ENCODE results near the gene LIME1. TPM values are rescaled to one million over a fixed set of nuclear protein-coding genes. Genes with fewer than 3 reads are reported as not detected.

LIME1 gene
- total and polyA plus RNA-seq, 10 donors, result 24.0 to 96.6 (median 49.5) TPM

GRCh38 chr20:63707558-63708300 is 28.7 kb upstream of the LIME1 start, which contains the start of the genes ARFRP1 and ZGPAT:
ARFRP1 (minus strand) TSS chr20:63707976; CDS start chr20:63707091, 885 bp downstream.
ZGPAT (plus strand) TSS chr20:63708039; CDS start chr20:63708581, 542 bp downstream.
- intact Hi-C loops (cut with DNase I; ENCODE audit: low total_unique reads), result loop anchor here (10.0 kb wide), 1 partner anchor 157 kb away; the partner anchor contains the start of genes ABHD16B and TPD52L2
- DNase-seq, result peak; percentile 98

DNA sequence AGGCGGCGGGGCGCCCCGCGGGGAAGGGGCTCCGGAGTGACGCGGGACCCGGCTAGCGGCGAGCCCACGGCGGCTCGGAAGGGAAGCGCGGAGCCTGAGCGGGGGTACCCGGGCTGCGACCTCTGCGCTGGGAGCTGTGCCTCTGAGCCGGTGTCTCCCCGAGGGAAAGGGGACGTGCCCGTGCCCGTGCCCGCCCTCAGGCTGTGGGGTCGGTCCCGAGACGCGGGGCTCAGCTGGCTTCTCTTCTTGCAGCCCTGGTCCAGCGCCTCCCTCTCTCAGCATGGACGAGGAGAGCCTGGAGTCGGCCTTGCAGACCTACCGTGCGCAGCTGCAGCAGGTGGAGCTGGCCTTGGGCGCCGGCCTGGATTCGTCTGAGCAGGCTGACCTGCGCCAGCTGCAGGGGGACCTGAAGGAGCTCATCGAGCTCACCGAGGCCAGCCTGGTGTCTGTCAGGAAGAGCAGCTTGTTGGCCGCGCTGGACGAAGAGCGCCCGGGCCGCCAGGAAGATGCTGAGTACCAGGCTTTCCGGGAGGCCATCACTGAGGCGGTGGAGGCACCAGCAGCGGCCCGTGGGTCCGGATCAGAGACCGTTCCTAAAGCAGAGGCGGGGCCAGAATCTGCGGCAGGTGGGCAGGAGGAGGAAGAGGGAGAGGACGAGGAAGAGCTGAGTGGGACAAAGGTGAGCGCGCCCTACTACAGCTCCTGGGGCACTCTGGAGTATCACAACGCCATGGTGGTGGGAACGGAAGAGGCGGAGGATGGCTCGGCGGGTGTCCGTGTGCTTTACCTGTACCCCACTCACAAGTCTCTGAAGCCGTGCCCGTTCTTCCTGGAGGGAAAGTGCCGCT is 27.9 kb upstream of the LIME1 start:
- H3K4me3 ChIP-seq, result peak overlapping the region; percentile 75 to 98 (median 90)
- peaks cover 0 to 6% (median 0%) of the 10 kb centered on the region in 8 donors for H3K9me3 ChIP-seq
- peak overlapping the region; percentile 83 to 95 (median 90) for H3K27ac ChIP-seq
- TF ChIP-seq CTCF (IDR thresholded peaks at IDR 0.05 in 8 of 11, conservative IDR thresholded peaks at IDR 0.05 in 3 of 11), result no peak
- TF ChIP-seq POLR2AphosphoS5 (IDR thresholded peaks at IDR 0.05), result peak in 1 of 3 donors; percentile 34
- peaks cover 27 to 93% (median 70%) of the 10 kb centered on the region in 6 donors for H3K4me1 ChIP-seq
- no peaks in the 10 kb centered on the region for H3K27me3 ChIP-seq (replicated peaks in 1 of 7)
- peaks cover 0 to 80% (median 63%) of the 10 kb centered on the region in 6 donors for H3K36me3 ChIP-seq
- intact Hi-C loops (cut with DNase I; ENCODE audit: low total_unique reads), result loop anchor here (10.0 kb wide), 1 partner anchor 156 kb away; the partner anchor contains the start of genes ABHD16B and TPD52L2
- WGBS, 5 donors, result 25 to 55% (median 35%) methylated on average over 32 to 67 of the region's 67 CpGs
- peak; percentile 86 for DNase-seq

More at GRCh38 chr20:63707558-63708300, 28.7 kb upstream of the LIME1 start, which contains the start of the genes ARFRP1 and ZGPAT:
- Histone ChIP-seq H3K27ac (peak within 1 kb of the TSS; percentile 83 to 95 (median 90)), H3K36me3 (peaks cover 0 to 80% (median 56%) of the 10 kb centered on the region in 6 donors), H3K9me3 (peaks cover 0 to 6% (median 0%) of the 10 kb centered on the region in 8 donors), H3K4me3 (peak within 1 kb of the TSS; percentile 75 to 98 (median 90)), H3K4me1 (peaks cover 27 to 90% (median 71%) of the 10 kb centered on the region in 6 donors), H3K27me3 (replicated peaks in 1 of 7) (no peaks in the 10 kb centered on the region)
- 0 to 1% (median 0%) methylated on average over 57 to 98 of the region's 98 CpGs; no CpG with 5 or more reads in 1 of the 5 donors for WGBS, 5 donors
- TF ChIP-seq POLR2A (IDR thresholded peaks at IDR 0.05) (peak in 1 of 3 donors; percentile 29), POLR2AphosphoS5 (IDR thresholded peaks at IDR 0.05) (peak; percentile 90 to 95 (median 92)), CTCF (IDR thresholded peaks at IDR 0.05 in 8 of 11, conservative IDR thresholded peaks at IDR 0.05 in 3 of 11) (peak in 3 of 11 experiments; percentile 11 to 40 (median 32))

DNA sequence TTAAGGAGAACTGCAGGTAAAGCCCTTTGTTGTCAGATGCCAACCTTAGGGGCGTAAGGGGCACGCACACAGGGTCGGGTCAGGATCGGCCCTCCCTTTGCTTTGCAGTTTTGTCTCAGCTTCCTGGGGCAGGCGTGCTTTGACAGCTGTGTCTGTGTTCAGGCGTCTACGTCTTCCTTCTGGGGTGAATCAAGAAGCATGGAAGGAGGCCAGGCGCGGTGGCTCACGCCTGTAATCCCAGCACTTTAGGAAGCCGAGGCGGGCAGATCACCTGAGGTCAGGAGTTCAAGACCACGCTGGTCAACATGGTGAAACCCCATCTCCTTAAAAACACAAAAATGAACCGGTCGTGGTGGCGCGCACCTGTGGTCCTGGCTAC is 27.3 kb upstream of the LIME1 start:
- WGBS, 5 donors, result 86 to 92% (median 91%) methylated on average over 17 of the region's 17 CpGs

GRCh38 chr20:63711085-63711645 is 25.3 kb upstream of the LIME1 start:
- intact Hi-C loops (cut with DNase I; ENCODE audit: low total_unique reads), result no loop called here
- Histone ChIP-seq H3K9me3 (peaks cover 3 to 26% (median 19%) of the 10 kb centered on the region in 8 donors), H3K27ac (no peak overlapping the region), H3K36me3 (peaks cover 0 to 80% (median 58%) of the 10 kb centered on the region in 6 donors), H3K4me3 (no peak overlapping the region), H3K4me1 (peaks cover 23 to 73% (median 53%) of the 10 kb centered on the region in 6 donors), H3K27me3 (replicated peaks in 1 of 7) (no peaks in the 10 kb centered on the region)
- DNase-seq, result no peak
- TF ChIP-seq POLR2A (IDR thresholded peaks at IDR 0.05) (no peak), POLR2AphosphoS5 (IDR thresholded peaks at IDR 0.05) (no peak), CTCF (IDR thresholded peaks at IDR 0.05 in 8 of 11, conservative IDR thresholded peaks at IDR 0.05 in 3 of 11) (no peak)
- WGBS, 5 donors, result 82 to 93% (median 83%) methylated on average over 12 of the region's 12 CpGs

More for the DNA sequence above, 27.3 kb upstream of the LIME1 start:
- peaks cover 0 to 80% (median 64%) of the 10 kb centered on the region in 6 donors for H3K36me3 ChIP-seq
- H3K9me3 ChIP-seq, result peaks cover 0 to 6% (median 1%) of the 10 kb centered on the region in 8 donors
- intact Hi-C loops (cut with DNase I; ENCODE audit: low total_unique reads), result loop anchor here (10.0 kb wide), 1 partner anchor 156 kb away; the partner anchor contains the start of genes ABHD16B and TPD52L2
- peak overlapping the region in 2 of 8 donors; percentile 91 to 95 for H3K27ac ChIP-seq
- peaks cover 27 to 91% (median 69%) of the 10 kb centered on the region in 6 donors for H3K4me1 ChIP-seq
- TF ChIP-seq POLR2AphosphoS5 (IDR thresholded peaks at IDR 0.05), result no peak
- no peaks in the 10 kb centered on the region for H3K27me3 ChIP-seq (replicated peaks in 1 of 7)
- no peak for DNase-seq
- peak overlapping the region in 7 of 8 donors; percentile 75 to 98 (median 90) for H3K4me3 ChIP-seq
